ENCODE measurements around the gene RRAGC.
"Not testable (repeated sequence)": the region's sequence is repeated elsewhere in the genome, so short reads cannot be mapped to it uniquely, and the experiment has no call there.

The RRAGC gene

GRCh38 chr1:38858833-38859560, 575 bp downstream of the RRAGC start:
- DNase-seq (ENCODE audit: low spot score) (peak; percentile 36), FAIRE-seq (no peak)

GRCh38 chr1:38852780-38853179, 6.8 kb downstream of the RRAGC start:
- FAIRE-seq (no peak), DNase-seq (ENCODE audit: low spot score) (no peak)

- no peak for FAIRE-seq
- no peak for DNase-seq (ENCODE audit: low spot score)
Measured at GRCh38 chr1:38848071-38848470, 11.5 kb downstream of the RRAGC start.

- DNase-seq (ENCODE audit: low spot score) (no peak), FAIRE-seq (no peak)
Measured at GRCh38 chr1:38846210-38846609, 13.4 kb downstream of the RRAGC start.

GRCh38 chr1:38845088-38845487, 14.5 kb downstream of the RRAGC start:
- not testable (repeated sequence) for DNase-seq (ENCODE audit: low spot score); FAIRE-seq

GRCh38 chr1:38840281-38840680, 19.3 kb downstream of the RRAGC start:
- DNase-seq (ENCODE audit: low spot score) (no peak), FAIRE-seq (no peak)

- no peak for FAIRE-seq
- DNase-seq (ENCODE audit: low spot score) = no peak
Measured at GRCh38 chr1:38839363-38839762, 20.2 kb downstream of the RRAGC start.

- DNase-seq (ENCODE audit: low spot score); FAIRE-seq: not testable (repeated sequence)
Measured at GRCh38 chr1:38836316-38836715, 23.3 kb downstream of the RRAGC start.

GRCh38 chr1:38834937-38835827, 24.4 kb downstream of the RRAGC start:
- DNase-seq (ENCODE audit: low spot score) (peak; percentile 75), FAIRE-seq (peak; percentile 81)

GRCh38 chr1:38834221-38834782, 25.3 kb downstream of the RRAGC start:
- DNase-seq (ENCODE audit: low spot score) (no peak), FAIRE-seq (no peak)

- DNase-seq (ENCODE audit: low spot score) (no peak), FAIRE-seq (peak; percentile 40)
Measured at GRCh38 chr1:38833146-38833545, 26.4 kb downstream of the RRAGC start.

GRCh38 chr1:38832370-38832734, 27.2 kb downstream of the RRAGC start:
- FAIRE-seq = no peak
- DNase-seq (ENCODE audit: low spot score) = no peak

GRCh38 chr1:38831731-38832369, 27.7 kb downstream of the RRAGC start:
- FAIRE-seq (no peak), DNase-seq (ENCODE audit: low spot score) (no peak)

- FAIRE-seq (no peak), DNase-seq (ENCODE audit: low spot score) (no peak)
Measured at GRCh38 chr1:38829368-38829767, 30.2 kb downstream of the RRAGC start.

GRCh38 chr1:38827318-38827717, 32.3 kb downstream of the RRAGC start:
- no peak for DNase-seq (ENCODE audit: low spot score)
- no peak for FAIRE-seq

- no peak for DNase-seq (ENCODE audit: low spot score)
- no peak for FAIRE-seq
Measured at GRCh38 chr1:38826886-38827285, 32.7 kb downstream of the RRAGC start.

- DNase-seq (ENCODE audit: low spot score) (no peak), FAIRE-seq (no peak)
Measured at GRCh38 chr1:38826262-38826661, 33.3 kb downstream of the RRAGC start.

GRCh38 chr1:38820860-38821259, 38.7 kb downstream of the RRAGC start:
- DNase-seq (ENCODE audit: low spot score) (no peak), FAIRE-seq (no peak)

GRCh38 chr1:38819516-38819915, 40.1 kb downstream of the RRAGC start:
- no peak for FAIRE-seq
- DNase-seq (ENCODE audit: low spot score) = no peak

- FAIRE-seq (no peak), DNase-seq (ENCODE audit: low spot score) (no peak)
Measured at GRCh38 chr1:38819040-38819439, 40.5 kb downstream of the RRAGC start.

GRCh38 chr1:38818175-38818976, 41.2 kb downstream of the RRAGC start:
- no peak for FAIRE-seq
- peak; percentile 85 for DNase-seq (ENCODE audit: low spot score)

Measured in urothelium cell line (cell line).